ENCODE measurements around the gene ZNF835.

GRCh38 chr19:56633021-56633420 is 38.5 kb downstream of the ZNF835 start:
- TF ChIP-seq TAF1 (IDR thresholded peaks at IDR 0.05; ENCODE audit: low read depth) (no peak), TEAD4 (IDR thresholded peaks at IDR 0.05) (no peak), CEBPB (IDR thresholded peaks at IDR 0.05) (no peak)
